ENCODE measurements around the gene ECI1.

Gene ECI1

DNA sequence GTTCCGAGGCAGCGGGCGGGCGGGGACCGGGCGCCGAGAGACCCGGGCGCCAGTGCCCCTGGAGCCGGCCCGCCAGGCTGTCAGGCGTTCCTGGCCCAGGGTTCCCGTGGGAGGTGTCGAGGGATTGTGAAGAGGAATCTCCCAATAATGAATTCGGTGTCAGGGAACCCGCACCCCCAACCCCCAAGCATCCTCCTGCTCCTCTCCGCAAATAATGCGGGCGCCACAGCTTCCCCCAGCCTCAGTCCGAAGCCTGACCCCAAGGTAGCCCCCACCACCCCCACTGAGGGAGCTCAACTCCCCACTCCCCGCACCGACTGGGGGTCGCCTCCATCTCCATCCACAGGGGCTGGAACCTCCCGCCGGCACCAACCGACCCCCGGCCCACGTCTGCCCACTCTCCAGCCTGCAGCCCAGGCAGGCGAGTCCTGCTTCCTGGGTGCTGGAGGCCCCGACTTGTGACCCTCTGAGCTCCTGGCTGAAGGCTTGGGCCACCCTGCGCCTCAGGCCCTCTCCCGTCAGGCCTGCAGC is 54.3 kb downstream of the ECI1 start:
- FAIRE-seq (no peak), DNase-seq (ENCODE audit: low spot score) (no peak)

DNA sequence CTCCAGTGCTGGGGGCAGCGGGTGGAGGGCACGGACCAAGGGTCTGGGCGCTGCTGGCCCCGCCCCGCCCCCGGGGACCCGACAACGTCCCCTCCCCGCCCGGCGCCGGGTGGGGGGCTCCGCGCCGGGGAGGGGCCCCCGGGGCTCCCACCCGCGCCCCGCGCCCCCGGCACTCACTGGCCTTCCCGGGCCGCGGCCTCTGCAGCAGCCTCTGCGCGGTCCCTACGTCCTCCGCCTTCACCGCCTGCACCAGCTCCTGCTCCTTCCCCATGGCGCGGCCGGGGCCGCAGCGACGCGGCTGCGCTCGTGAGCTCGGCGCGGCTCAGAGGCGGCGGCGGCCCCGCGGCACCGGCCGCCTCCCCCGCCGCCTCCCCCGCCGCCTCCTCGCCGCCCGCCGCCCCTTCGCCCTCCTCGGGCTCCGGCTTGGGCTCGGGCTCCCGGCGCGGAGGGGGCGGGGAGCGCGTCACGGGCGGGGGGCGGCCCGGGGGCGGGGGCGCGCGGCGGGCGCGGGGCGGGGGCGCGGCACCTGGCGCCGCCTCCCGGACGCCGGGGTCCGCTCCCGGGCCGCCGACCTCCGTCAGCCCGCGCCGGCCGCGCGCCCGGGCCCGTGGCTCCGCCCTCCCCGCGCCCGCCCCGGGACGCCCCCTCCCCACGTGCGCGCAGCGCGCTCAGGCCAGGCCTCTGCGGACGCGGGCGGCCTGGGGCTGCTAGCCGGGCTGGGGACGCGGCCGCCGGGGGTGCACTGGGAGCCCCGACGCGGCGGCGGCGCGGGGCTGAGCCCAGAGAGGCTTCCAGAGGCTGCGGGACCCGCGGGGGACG is 55.0 kb downstream of the ECI1 start, which contains the start of gene CASKIN1:
Gene CASKIN1, minus strand, starts transcription at position 444 of the 819 bp plus-strand sequence. Its CDS starts 173 bp downstream, at position 271.
- no peak for FAIRE-seq
- DNase-seq (ENCODE audit: low spot score) = no peak

DNA sequence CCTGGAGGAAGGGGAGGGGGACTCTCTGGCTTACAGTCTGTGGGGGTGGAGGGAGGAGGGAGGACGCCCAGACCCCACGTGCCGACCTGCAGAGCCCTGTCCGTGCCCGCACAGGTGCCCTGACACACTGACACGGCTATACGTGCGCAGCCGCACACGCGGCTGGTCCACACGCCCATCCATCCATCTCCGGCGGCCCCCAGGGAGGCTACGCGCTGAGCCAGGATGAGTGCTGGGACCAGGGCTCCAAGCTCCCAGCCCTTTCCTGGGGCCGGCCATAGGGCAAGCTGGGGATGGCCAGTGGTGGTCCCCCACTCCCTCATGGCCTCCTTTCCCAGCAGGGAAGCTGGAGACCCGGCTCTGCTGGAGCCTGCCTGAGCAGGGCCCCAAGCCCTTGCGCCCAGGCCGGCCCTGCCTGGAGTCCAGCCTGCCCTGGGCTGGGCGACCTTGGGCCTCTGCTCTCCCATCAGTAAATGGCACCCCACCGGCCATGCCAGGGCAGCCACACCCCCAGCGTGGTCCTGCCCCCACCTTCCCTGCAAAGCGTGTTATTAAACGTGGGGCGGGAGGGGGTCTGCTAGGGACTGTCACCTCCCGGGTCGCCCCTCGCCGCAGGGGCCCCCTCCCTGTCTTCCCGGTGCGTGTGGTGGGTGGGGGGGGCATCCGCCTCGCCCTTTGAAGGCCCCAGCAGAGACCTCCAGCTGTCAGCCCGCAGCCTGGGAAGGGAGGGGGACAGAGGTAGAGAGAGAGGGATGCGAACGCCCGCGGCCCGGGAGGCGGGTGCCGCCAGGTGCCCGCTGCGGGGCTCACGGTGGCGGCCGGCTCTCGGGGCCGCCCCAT is 55.8 kb downstream of the ECI1 start:
- FAIRE-seq (no peak), DNase-seq (ENCODE audit: low spot score) (no peak)

DNA sequence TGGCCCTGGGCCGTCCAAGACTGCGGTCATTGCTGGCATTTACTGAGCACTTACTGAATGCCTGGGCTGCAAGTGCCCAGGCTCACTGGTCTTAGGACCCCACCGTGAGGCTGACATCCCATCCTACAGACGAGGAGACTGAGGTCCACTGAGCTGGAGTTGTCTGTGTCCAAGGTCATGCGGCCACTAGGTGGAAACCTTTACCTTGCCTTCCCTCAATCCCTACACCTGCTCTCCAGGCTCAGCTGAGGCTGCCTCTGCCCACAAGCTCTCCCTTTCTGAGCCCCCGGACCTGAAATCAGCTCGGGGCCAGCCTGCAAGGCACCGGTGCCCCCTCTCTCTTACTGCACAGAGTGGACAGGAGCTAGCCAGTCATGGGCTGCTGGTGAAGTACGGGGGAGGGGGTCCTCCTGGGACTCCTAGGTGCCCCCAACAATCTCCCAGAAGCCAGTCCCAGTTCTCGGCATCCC is 56.5 kb downstream of the ECI1 start:
- peak; percentile 57 for DNase-seq (ENCODE audit: low spot score)
- no peak for FAIRE-seq

DNA sequence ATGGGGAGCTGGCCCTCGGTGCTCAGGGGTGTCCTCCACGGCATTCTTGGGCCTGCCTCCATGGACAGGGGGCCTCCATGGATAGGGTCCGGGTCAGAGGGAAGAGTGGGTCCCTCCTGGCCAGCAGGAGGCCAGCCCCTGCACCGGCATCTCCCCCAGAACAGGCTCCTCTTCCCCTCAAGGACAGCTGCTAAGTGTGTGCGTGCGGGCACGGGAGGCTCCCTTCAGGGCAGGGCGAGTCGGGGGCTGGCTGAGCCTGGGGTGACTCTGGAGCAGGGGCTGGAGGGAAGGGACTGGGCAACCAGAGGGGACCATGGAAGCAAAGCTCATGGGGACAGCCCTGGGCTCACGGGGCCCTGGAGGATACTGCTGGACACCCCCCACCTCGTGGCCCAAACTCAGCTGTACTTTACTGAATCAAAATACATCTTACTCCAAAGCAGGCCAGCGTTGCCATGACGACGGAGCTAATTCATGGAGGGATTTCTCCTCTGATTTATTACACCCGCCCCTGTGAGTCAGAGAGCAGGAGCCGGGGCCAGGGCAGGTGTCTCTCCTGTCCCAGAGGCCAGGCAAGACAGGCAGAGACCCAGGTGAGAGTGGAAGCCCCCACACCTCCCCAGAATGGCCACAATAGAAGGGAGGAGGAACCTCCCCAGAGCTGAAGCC is 57.1 kb downstream of the ECI1 start:
- no peak for FAIRE-seq
- DNase-seq (ENCODE audit: low spot score) = peak; percentile 45

DNA sequence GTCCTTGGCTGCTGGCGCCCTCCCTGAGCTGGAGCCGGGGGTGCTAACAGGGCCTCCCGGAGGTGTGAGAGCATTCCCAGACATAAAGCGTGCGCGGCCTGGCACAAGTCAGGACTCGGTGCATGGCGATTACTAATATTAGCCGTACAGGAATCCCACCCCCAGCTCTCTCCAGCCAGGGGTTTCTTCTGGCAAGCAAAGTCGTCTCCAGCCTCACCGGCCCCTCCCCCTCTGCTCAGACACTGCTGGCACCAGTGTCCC is 60.0 kb downstream of the ECI1 start:
- no peak for DNase-seq (ENCODE audit: low spot score)
- FAIRE-seq = no peak

DNA sequence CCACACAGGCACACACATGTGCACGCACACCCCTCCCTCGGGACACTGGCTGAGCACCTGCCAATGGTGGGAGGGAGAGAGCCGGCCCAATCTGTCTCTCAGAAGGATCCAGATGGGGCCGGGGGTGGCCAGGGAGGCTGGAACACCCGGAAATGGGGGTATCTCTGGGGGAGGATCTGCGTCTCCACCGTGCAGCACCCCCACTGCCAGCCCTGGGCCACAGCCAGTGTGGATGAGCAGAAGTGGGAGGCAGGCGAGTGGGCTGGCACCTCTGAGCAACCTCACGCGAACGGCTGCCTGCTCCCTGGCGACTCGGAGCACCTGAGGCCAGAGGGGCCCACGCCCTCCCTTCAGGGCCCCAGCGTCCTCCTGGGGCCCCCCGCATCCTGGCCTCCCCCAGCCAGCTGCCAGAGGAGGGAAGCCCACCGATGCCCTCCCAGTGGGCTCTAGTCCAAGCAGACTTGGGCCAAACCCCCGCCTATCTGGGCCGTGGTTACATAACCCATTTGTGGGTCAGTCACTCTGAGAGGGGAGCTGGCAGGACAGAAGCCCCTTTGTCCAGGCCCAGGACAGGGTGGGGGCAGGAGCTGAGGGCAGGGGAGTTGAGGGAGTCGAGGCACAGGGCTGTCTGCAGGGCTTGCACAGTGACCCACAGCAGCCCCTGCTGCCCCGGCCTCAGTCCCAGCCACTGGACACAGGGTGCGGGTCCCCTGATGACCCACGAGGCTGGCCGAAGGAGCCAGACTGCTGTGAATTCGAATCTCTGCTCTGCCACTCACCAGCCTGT is 60.5 kb downstream of the ECI1 start:
- FAIRE-seq = no peak

DNA sequence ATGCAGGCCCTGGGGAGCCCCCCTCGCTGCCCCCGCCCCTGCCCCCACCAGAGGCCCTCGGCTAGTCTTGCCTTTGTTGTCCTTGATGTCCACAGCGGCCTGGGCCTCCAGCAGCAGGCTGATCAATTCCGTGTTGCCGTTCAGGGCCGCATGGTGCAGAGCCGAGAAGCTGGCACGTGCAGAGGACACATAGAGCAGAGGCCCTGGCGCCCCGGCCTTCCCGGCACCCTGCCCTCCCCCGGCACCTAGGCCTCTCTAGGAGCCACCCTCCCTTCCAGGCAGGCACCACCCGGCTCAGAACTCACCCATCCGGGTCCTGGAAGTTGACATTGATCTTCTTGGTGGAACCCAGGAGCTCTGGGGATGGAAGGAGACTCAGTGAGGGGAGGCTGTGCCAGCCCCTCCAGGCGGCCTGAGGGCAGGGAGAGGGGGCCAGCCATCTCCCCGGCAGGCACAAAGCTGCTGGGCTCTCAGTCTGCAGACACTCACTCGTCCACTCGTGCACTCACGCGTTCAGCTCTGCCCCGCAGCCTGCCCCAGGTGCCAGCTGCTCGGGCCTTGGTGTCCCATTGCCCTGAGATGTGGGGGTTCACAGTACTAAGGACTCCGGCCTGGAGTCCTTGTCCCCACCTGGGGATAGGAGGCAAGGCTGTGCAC is 61.3 kb downstream of the ECI1 start:
- DNase-seq (ENCODE audit: low spot score) = no peak
- FAIRE-seq = no peak

More for the DNA sequence above, 60.5 kb downstream of the ECI1 start:
- DNase-seq (ENCODE audit: low spot score) = no peak

Data from RCC 7860 (cell line).